Stomach (tissue), 9 donors: ENCODE results near the gene FCHO1. TPM values are rescaled to one million over a fixed set of nuclear protein-coding genes. Genes with fewer than 3 reads are reported as not detected.
A peak's percentile ranks its signal among the peaks of the same experiment; 100 is the strongest.

Experiments
- DNase-seq, 2 donors: peaks; one replicate each; pipeline versions ENCODE4 v3.0.0 to v3.0.0-alpha.2; 2013 to 2019
- H3K27ac ChIP-seq, 5 donors: fragments of 200-600 bp in 4 of 5; sonication (generic) in 4 of 5; one replicate each; pipeline ENCODE4 v1.5.1; 2013 to 2019; ENCODE audit warnings: mild to moderate bottlenecking in 1 of 5, moderate library complexity in 1 of 5
- H3K27me3 ChIP-seq, 3 donors: fragments of 200-600 bp; sonication (generic); one replicate each; pipeline ENCODE4 v1.5.1; 2017 to 2019; ENCODE audit warnings: mixed run types in 1 of 3
- H3K36me3 ChIP-seq, 4 donors: fragments of 200-600 bp; sonication (generic); 1 replicate in 3 of 4; 2 replicates in 1 of 4; pipeline ENCODE4 v1.5.1; 2016 to 2019
- H3K4me1 ChIP-seq, 4 donors: fragments of 200-600 bp; sonication (generic); one replicate each; pipeline ENCODE4 v1.5.1; 2016 to 2019
- H3K4me3 ChIP-seq, 4 donors: fragments of 200-600 bp; sonication (generic) in 3 of 4; one replicate each; pipeline ENCODE4 v1.5.1; 2016 to 2019; ENCODE audit warnings: mild to moderate bottlenecking in 1 of 4
- H3K9me3 ChIP-seq, 4 donors: fragments of 200-600 bp; sonication (generic); one replicate each; pipeline ENCODE4 v1.5.1; 2016 to 2019
- EP300 ChIP-seq: sonication (generic); formaldehyde crosslinking; IDR thresholded peaks from one replicate; pipeline ENCODE4 v1.6.1; 2017; ENCODE audit warnings: antibody characterized with exemption
- POLR2A ChIP-seq, 4 donors: fragments of 450-650 bp; IDR thresholded peaks; one replicate each; pipeline ENCODE4 v1.6.1; 2016; ENCODE audit warnings: antibody characterized with exemption in 4 of 4, control low read depth in 2 of 4, mild to moderate bottlenecking in 1 of 4, moderate library complexity in 1 of 4
- POLR2AphosphoS5 ChIP-seq, 3 donors: sonication (generic); formaldehyde crosslinking; IDR thresholded peaks; one replicate each; pipeline ENCODE4 v1.6.1; 2016; ENCODE audit warnings: antibody characterized with exemption in 3 of 3
- WGBS, 5 donors: extraction: QIAGEN DNeasy Blood & Tissue Kit in 3 of 5; methylation state at CpG; one replicate each; pipeline versions ENCODE4 v1.1.5 to v1.1.7; 2013 to 2018; 5-methylcytosine and 5-hydroxymethylcytosine counted together
- intact Hi-C: fragments of 100-400 bp; cut with DNase I; formaldehyde crosslinking; loops from one replicate; pipeline ENCODE4 v1.15.1; 2023; ENCODE audit warnings: low total_unique reads
- polyA plus RNA-seq, 3 donors: library from polyadenylated mRNA; stranded (reverse); fragments of 200-250 nt; gene quantifications; one replicate each; pipeline ENCODE4 v1.2.3, GENCODE V29; 2013
- total RNA-seq, 5 donors: library from RNA; depleted of rRNA; stranded (reverse); fragments of >200 nt; gene quantifications; one replicate each; pipeline versions ENCODE4 v1.1.0 to v1.2.3, GENCODE V29; 2014 to 2016
- TF ChIP-seq, protein P1 (sequence below), 7 experiments: fragments of 450-650 bp in 4 of 7; fragments of 200-600 bp in 3 of 7; sonication (generic) in 3 of 7; IDR thresholded peaks; one replicate each; pipeline ENCODE4 v1.5.1; 2016 to 2019; ENCODE audit warnings: antibody characterized with exemption in 7 of 7, control low read depth in 2 of 7, mild to moderate bottlenecking in 1 of 7
- donor health status: healthy with polysubstance abuse.
- donor health status: Bipolar disorder and iron deficiency.
- donor health status: healthy.

The FCHO1 gene
- total and polyA plus RNA-seq, 8 donors: 0.53 to 9.3 (median 0.92) TPM; not detected in 1

GRCh38 chr19:17758515-17758914 is 7.2 kb downstream of the FCHO1 start:
- TF ChIP-seq, protein P1, sequence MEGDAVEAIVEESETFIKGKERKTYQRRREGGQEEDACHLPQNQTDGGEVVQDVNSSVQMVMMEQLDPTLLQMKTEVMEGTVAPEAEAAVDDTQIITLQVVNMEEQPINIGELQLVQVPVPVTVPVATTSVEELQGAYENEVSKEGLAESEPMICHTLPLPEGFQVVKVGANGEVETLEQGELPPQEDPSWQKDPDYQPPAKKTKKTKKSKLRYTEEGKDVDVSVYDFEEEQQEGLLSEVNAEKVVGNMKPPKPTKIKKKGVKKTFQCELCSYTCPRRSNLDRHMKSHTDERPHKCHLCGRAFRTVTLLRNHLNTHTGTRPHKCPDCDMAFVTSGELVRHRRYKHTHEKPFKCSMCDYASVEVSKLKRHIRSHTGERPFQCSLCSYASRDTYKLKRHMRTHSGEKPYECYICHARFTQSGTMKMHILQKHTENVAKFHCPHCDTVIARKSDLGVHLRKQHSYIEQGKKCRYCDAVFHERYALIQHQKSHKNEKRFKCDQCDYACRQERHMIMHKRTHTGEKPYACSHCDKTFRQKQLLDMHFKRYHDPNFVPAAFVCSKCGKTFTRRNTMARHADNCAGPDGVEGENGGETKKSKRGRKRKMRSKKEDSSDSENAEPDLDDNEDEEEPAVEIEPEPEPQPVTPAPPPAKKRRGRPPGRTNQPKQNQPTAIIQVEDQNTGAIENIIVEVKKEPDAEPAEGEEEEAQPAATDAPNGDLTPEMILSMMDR (IDR thresholded peaks at IDR 0.05): no peak
- no peak for TF ChIP-seq EP300
- TF ChIP-seq POLR2AphosphoS5 (IDR thresholded peaks at IDR 0.05): no peak
- WGBS, 5 donors: 61 to 74% (median 66%) methylated on average over 4 to 5 of the region's 5 CpGs

DNA sequence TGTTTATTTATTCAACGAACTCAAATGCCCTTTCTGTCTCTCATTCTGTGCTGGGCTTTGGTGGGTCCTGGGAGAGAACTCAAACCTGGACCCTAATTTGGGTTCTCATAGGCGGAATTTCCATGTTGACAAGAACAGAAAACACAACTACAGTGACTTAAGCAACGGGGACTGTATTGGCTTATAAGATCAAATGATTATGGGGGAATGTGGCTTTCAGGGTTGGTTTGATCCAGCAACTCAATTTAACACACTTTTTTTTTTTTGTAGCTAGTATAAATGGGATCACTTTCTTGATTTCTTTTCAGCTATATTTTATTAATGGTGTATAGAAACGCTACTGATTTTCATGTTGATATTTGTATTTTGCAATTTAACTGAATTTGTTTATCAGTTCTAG is 9.9 kb downstream of the FCHO1 start:
- no peak overlapping the region for H3K4me3 ChIP-seq
- no peaks in the 10 kb centered on the region for H3K36me3 ChIP-seq
- H3K27ac ChIP-seq: no peak overlapping the region
- WGBS, 5 donors: 73 to 81% (median 75%) methylated on average over 4 of the region's 4 CpGs
- intact Hi-C loops: no loop called here
- H3K4me1 ChIP-seq: peaks cover 4 to 24% (median 14%) of the 10 kb centered on the region in 4 donors
- no peak for DNase-seq
- no peaks in the 10 kb centered on the region for H3K9me3 ChIP-seq
- no peaks in the 10 kb centered on the region for H3K27me3 ChIP-seq
- TF ChIP-seq EP300: no peak
- no peak for TF ChIP-seq POLR2A (IDR thresholded peaks at IDR 0.05)
- TF ChIP-seq, protein P1 (IDR thresholded peaks at IDR 0.05): no peak
- no peak for TF ChIP-seq POLR2AphosphoS5 (IDR thresholded peaks at IDR 0.05)

More at GRCh38 chr19:17758515-17758914, 7.2 kb downstream of the FCHO1 start:
- no peak for DNase-seq
- Histone ChIP-seq H3K4me1 (peaks cover 4 to 21% (median 12%) of the 10 kb centered on the region in 4 donors), H3K36me3 (no peaks in the 10 kb centered on the region), H3K27ac (no peak overlapping the region), H3K9me3 (no peaks in the 10 kb centered on the region), H3K4me3 (no peak overlapping the region), H3K27me3 (no peaks in the 10 kb centered on the region)
- intact Hi-C loops: no loop called here

GRCh38 chr19:17762505-17763229 is 11.4 kb downstream of the FCHO1 start:
- DNase-seq: peak in 1 of 2 donors; percentile 53
- no peak overlapping the region for H3K27ac ChIP-seq
- no peaks in the 10 kb centered on the region for H3K36me3 ChIP-seq
- intact Hi-C loops: no loop called here
- 62 to 69% (median 66%) methylated on average over 17 of the region's 17 CpGs for WGBS, 5 donors
- H3K4me3 ChIP-seq: no peak overlapping the region
- TF ChIP-seq POLR2A (IDR thresholded peaks at IDR 0.05) (no peak), POLR2AphosphoS5 (IDR thresholded peaks at IDR 0.05) (no peak), EP300 (no peak)
- TF ChIP-seq, protein P1 (IDR thresholded peaks at IDR 0.05): no peak
- H3K27me3 ChIP-seq: peaks cover 0 to 4% (median 0%) of the 10 kb centered on the region in 3 donors
- no peaks in the 10 kb centered on the region for H3K9me3 ChIP-seq
- peaks cover 0 to 20% (median 11%) of the 10 kb centered on the region in 4 donors for H3K4me1 ChIP-seq

DNA sequence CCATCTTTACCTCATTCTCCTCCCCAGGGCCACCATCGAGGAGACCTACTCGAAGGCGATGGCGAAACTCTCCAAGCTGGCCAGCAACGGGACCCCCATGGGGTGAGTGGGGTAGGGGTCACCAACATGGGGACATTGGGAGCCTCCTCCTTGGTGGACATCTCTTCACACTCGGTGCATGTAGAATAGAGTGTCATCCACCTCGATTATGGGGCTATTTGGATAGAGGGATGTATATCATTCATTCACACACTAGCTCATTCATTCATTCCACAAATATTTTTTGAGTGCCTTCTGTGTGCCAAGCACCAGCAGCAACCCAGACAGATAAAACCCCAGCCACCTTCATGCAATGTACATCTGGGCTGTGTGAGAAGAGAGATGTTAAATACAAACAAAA is 13.1 kb downstream of the FCHO1 start:
- DNase-seq: no peak
- 83 to 94% (median 90%) methylated on average over 7 of the region's 7 CpGs for WGBS, 5 donors
- Histone ChIP-seq H3K9me3 (no peaks in the 10 kb centered on the region), H3K36me3 (no peaks in the 10 kb centered on the region), H3K4me1 (peaks cover 0 to 20% (median 9%) of the 10 kb centered on the region in 4 donors), H3K27ac (peak overlapping the region in 1 of 5 donors; percentile 75), H3K4me3 (no peak overlapping the region), H3K27me3 (peaks cover 0 to 4% (median 0%) of the 10 kb centered on the region in 3 donors)
- TF ChIP-seq EP300 (no peak), POLR2A (IDR thresholded peaks at IDR 0.05) (no peak), POLR2AphosphoS5 (IDR thresholded peaks at IDR 0.05) (no peak)
- TF ChIP-seq, protein P1 (IDR thresholded peaks at IDR 0.05): no peak
- intact Hi-C loops: no loop called here
